BJ (cell line): Measurements from ENCODE around the gene NUAK1. TPM values are rescaled to one million over a fixed set of nuclear protein-coding genes. Genes with fewer than 3 reads are reported as not detected.

ENCODE experiments used
- CTCF ChIA-PET: fragments of 350-600 bp; formaldehyde crosslinking; extraction: SDS; loops from one replicate; lab custom pipeline; 2021; ENCODE audit warnings: antibody characterized with exemption, inconsistent platforms; lab: Yijun Ruan, JAX
- POLR2A ChIA-PET: fragments of 300-600 bp; sonication (Branson Sonifier 250); formaldehyde crosslinking; extraction: SDS; loops from one replicate; lab custom pipeline; 2021; ENCODE audit warnings: antibody characterized with exemption; lab: Charles Lee
- DNase-seq: peaks from one replicate; pipeline ENCODE4 v3.0.0-alpha.2; 2011; ENCODE audit warnings: low read depth
- H3K27me3 ChIP-seq: 2 replicates; pipeline ENCODE4 v1.6.0; 2011; ENCODE audit warnings: low read length; ENCODE audit not compliant: control insufficient read depth, insufficient read depth
- H3K36me3 ChIP-seq: 2 replicates; pipeline ENCODE4 v1.5.1; 2011; ENCODE audit warnings: low read length; ENCODE audit not compliant: control insufficient read depth, insufficient read depth
- H3K4me3 ChIP-seq: 2 replicates; pipeline ENCODE4 v1.5.1; 2011; ENCODE audit warnings: low read depth, mild to moderate bottlenecking, control low read depth, low read length
- polyA plus RNA-seq: library from polyadenylated mRNA; depleted of rRNA; stranded (reverse); fragments of >200 nt; gene quantifications from 2 replicates; pipeline ENCODE4 v1.2.3, GENCODE V29; 2011
- TF ChIP-seq, protein P1 (sequence below): IDR thresholded peaks from 2 replicates; pipeline ENCODE4 v1.5.1; 2011; ENCODE audit warnings: low read depth, mild to moderate bottlenecking, control low read depth, inconsistent platforms, low read length, moderate library complexity; ENCODE audit not compliant: insufficient read depth

Gene NUAK1
- polyA plus RNA-seq, 1 experiment, result 37.0 TPM

DNA sequence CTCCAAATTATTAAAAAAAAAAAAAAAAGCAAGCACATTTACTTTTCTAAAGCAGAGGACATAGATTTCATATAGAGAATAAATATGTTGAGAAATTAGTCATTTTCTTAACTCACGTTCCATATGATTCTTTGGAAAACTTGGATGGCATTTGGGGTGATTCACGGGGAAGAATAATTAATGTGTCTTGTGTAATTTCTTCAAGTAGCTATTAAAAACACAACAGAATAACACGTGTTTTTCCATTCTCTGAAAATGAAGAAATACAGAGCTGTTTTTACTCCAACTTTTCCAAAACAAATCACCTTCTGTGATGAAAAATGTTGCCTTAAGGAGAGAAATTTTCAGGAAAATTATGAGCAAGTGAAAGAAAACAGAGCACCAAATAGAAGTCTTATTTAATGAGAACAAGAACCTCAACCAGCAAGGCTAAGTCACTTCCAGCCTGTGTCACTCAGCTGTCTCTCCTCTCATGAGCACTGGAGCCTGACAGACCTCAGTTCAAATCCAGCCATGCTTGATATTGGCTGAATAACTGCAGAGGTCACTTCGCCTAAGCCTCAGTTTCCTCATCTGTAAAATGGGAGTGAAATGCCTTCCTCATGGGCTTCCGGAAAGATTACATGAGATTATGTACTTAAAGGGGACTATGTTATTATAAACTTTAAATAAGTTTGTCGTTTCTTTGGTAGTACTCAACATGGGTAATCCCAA is 42.8 kb upstream of the NUAK1 start:
- peaks cover 5% of the 10 kb centered on the region for H3K27me3 ChIP-seq
- TF ChIP-seq, protein P1, sequence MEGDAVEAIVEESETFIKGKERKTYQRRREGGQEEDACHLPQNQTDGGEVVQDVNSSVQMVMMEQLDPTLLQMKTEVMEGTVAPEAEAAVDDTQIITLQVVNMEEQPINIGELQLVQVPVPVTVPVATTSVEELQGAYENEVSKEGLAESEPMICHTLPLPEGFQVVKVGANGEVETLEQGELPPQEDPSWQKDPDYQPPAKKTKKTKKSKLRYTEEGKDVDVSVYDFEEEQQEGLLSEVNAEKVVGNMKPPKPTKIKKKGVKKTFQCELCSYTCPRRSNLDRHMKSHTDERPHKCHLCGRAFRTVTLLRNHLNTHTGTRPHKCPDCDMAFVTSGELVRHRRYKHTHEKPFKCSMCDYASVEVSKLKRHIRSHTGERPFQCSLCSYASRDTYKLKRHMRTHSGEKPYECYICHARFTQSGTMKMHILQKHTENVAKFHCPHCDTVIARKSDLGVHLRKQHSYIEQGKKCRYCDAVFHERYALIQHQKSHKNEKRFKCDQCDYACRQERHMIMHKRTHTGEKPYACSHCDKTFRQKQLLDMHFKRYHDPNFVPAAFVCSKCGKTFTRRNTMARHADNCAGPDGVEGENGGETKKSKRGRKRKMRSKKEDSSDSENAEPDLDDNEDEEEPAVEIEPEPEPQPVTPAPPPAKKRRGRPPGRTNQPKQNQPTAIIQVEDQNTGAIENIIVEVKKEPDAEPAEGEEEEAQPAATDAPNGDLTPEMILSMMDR, result no peak
- DNase-seq, result no peak
- CTCF ChIA-PET, result interaction anchor here (1.0 kb wide), 1 partner anchor 763 kb away, joined by 3 read pairs; no protein-coding TSS in a partner anchor
- H3K36me3 ChIP-seq, result no peaks in the 10 kb centered on the region
- POLR2A ChIA-PET, result no interaction called here
- H3K4me3 ChIP-seq, result no peak overlapping the region

DNA sequence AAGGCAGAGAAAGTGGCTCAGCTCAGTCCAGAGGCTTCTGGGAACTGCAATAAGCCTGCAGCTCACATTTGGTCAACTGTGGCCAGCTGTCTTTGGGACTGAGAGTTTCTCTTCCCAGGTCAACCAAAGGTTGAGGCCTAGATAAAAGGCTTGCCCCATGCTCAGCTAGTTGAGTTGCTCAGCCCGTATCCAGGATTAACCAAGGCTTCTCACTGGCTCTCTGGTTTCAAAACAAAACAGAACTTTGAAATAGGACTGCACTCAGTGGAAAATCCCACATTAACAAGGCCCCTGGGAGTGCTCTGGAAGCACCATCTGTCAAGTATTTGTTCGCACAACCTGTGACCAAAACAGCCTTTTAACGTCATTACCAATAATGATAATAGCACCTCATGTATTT is 40.3 kb upstream of the NUAK1 start:
- Histone ChIP-seq H3K27me3 (peaks cover 3% of the 10 kb centered on the region), H3K36me3 (no peaks in the 10 kb centered on the region), H3K4me3 (no peak overlapping the region)
- TF ChIP-seq, protein P1, result no peak
- ChIA-PET POLR2A (interaction anchor here (0.6 kb wide), 2 partner anchors 342 to 796 kb away, joined by 3 read pairs; no protein-coding TSS in a partner anchor), CTCF (interaction anchor here (1.9 to 2.5 kb wide), 2 partner anchors 8 to 9 kb away, joined by 5 to 11 read pairs; no protein-coding TSS in a partner anchor)
- DNase-seq, result no peak

DNA sequence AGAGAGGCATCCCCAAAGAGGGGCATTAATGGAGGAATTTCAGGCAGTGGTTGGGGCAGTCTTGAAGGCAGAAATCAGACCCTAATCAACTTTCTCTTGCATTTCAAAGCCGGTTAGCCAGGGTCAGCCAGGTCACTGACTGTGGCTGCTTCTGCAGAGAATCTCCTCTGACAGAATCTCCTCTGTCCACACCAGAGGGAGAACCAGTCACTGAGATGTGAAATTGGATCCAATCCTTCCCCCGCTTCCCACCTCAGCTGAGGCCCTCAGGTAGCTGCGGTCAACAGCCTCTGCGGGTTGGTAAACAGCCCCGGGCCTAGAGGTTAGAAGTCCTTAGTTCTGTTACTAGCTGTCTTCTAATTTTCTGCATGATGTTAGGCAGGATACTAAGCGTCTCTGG is 39.8 kb upstream of the NUAK1 start:
- ChIA-PET CTCF (interaction anchor here (1.9 to 2.5 kb wide), 2 partner anchors 8 to 10 kb away, joined by 5 to 11 read pairs; no protein-coding TSS in a partner anchor), POLR2A (interaction anchor here (0.6 kb wide), 1 partner anchor 342 kb away, joined by 3 read pairs; no protein-coding TSS in a partner anchor)

DNA sequence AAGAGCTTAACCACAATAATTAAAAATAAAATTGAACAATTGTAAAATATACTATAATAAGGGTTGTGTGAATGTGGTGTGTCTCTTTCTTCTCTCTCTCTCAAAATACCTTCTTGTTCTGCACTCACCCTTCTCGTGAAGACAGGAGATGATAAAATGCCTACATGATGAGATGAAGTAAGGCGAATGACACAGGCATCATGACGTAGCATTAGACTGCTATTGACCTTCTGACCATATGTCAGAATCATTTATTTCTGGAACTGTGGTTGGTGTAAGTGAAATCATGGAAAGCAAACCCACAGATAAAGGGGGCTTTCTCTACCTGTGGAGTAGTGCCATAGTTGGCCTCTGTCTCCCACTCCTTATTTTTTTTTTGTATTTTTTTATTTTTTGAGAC is 37.8 kb upstream of the NUAK1 start:
- H3K36me3 ChIP-seq, result no peaks in the 10 kb centered on the region
- CTCF ChIA-PET, result interaction anchor here (1.3 kb wide), 1 partner anchor 47 kb away, joined by 3 read pairs; no protein-coding TSS in a partner anchor
- TF ChIP-seq, protein P1, result no peak
- DNase-seq, result no peak
- POLR2A ChIA-PET, result interaction anchor here (0.5 kb wide), 1 partner anchor 38 kb away, joined by 4 read pairs; the partner anchor contains the start of gene NUAK1
- no peaks in the 10 kb centered on the region; the same call in 1 of the 2 replicates for H3K27me3 ChIP-seq
- no peak overlapping the region for H3K4me3 ChIP-seq

More for the DNA sequence above, 39.8 kb upstream of the NUAK1 start:
- Histone ChIP-seq H3K36me3 (no peaks in the 10 kb centered on the region), H3K27me3 (no peaks in the 10 kb centered on the region; the same call in 1 of the 2 replicates), H3K4me3 (no peak overlapping the region)
- DNase-seq, result no peak
- TF ChIP-seq, protein P1, result no peak

DNA sequence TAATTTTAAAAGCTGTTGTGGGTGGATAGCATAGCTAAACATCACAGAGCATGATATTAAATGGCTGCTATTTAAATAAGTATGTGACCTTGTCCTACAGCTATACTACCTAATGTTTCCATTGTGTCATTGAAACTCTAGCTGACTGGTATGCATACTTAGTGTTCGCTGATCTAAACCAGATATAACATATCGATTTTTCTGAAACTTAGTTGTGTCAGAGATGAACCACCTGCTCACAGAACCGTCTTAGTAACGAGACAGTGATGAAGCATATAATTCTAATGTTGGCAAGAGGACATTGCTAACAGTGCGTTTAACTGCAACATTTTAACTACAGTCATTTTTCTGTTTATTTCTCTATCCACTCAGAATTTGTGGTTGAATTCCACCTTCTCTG is 36.1 kb upstream of the NUAK1 start:
- DNase-seq, result no peak
- Histone ChIP-seq H3K27me3 (no peaks in the 10 kb centered on the region; the same call in 1 of the 2 replicates), H3K4me3 (no peak overlapping the region), H3K36me3 (no peaks in the 10 kb centered on the region)
- CTCF ChIA-PET, result no interaction called here
- TF ChIP-seq, protein P1, result no peak
- POLR2A ChIA-PET, result no interaction called here
